Measurements from ENCODE around the gene FRA10AC1.

GRCh38 chr10:93628858-93629257 lies 73.5 kb downstream of the FRA10AC1 start:
- TF ChIP-seq CTCF (IDR thresholded peaks at IDR 0.05) (no peak), EZH2 (IDR thresholded peaks at IDR 0.05; ENCODE audit: borderline replicate concordance, insufficient read depth, low read depth, low read length, poor library complexity, severe bottlenecking) (no peak)
